ENCODE data around the gene SLX4.

SLX4 gene

GRCh38 chr16:3580251-3580651, 31.2 kb downstream of the SLX4 start:
- no peak for DNase-seq

- DNase-seq: no peak
Observed at GRCh38 chr16:3579776-3580175, 31.6 kb downstream of the SLX4 start.

- DNase-seq: no peak
Observed at GRCh38 chr16:3578610-3579551, 32.5 kb downstream of the SLX4 start.

- DNase-seq: peak; percentile 31 to 38
Observed at GRCh38 chr16:3578121-3578520, 33.3 kb downstream of the SLX4 start.

- peak; percentile 24 to 26 for DNase-seq
Observed at GRCh38 chr16:3577302-3577752, 34.1 kb downstream of the SLX4 start, which contains the start of gene NLRC3. NLRC3 (minus strand) TSS chr16:3577403; CDS start chr16:3565036, 12,367 bp downstream.

GRCh38 chr16:3576211-3576610, 35.2 kb downstream of the SLX4 start:
- DNase-seq: no peak

GRCh38 chr16:3575491-3575890, 35.9 kb downstream of the SLX4 start:
- DNase-seq: no peak

- DNase-seq: no peak
Observed at GRCh38 chr16:3574195-3574594, 37.2 kb downstream of the SLX4 start.

GRCh38 chr16:3573146-3573815, 38.1 kb downstream of the SLX4 start:
- DNase-seq: no peak

- no peak for DNase-seq
Observed at GRCh38 chr16:3570420-3571062, 40.9 kb downstream of the SLX4 start.

- no peak for DNase-seq
Observed at GRCh38 chr16:3569851-3570250, 41.6 kb downstream of the SLX4 start.

GRCh38 chr16:3566990-3567389, 44.4 kb downstream of the SLX4 start:
- DNase-seq: no peak

GRCh38 chr16:3564889-3565141, 46.6 kb downstream of the SLX4 start:
- no peak for DNase-seq

- no peak for DNase-seq
Observed at GRCh38 chr16:3564130-3564888, 47.1 kb downstream of the SLX4 start.

- DNase-seq: no peak
Observed at GRCh38 chr16:3562914-3563480, 48.4 kb downstream of the SLX4 start.

GRCh38 chr16:3561626-3562025, 49.8 kb downstream of the SLX4 start:
- no peak for DNase-seq

- no peak for DNase-seq
Observed at GRCh38 chr16:3554351-3554928, 57.0 kb downstream of the SLX4 start.

GRCh38 chr16:3553138-3553923, 58.1 kb downstream of the SLX4 start:
- no peak for DNase-seq

- DNase-seq: no peak
Observed at GRCh38 chr16:3550851-3551847, 60.3 kb downstream of the SLX4 start.

GRCh38 chr16:3549906-3550305, 61.5 kb downstream of the SLX4 start:
- no peak for DNase-seq
